Liver (tissue), 3 donors: ENCODE results near the gene UBE3A.

Experiments
- CTCF ChIP-seq: fragments of 150-350 bp; IDR thresholded peaks from 2 replicates; pipeline ENCODE4 v1.5.1; 2017; ENCODE audit warnings: improper control_type of control experiment, low read depth, low read length; ENCODE audit not compliant: missing input control
- FOXA1 ChIP-seq: IDR thresholded peaks from 2 replicates; pipeline ENCODE4 v1.6.1; 2016; ENCODE audit warnings: antibody characterized with exemption
- HNF4A ChIP-seq, 2 donors: conservative IDR thresholded peaks; 2 replicates each; pipeline ENCODE4 v1.6.1; 2016; ENCODE audit warnings: antibody characterized with exemption in 2 of 2, mild to moderate bottlenecking in 2 of 2
- JUND ChIP-seq, 2 donors: IDR thresholded peaks; 2 replicates each; pipeline ENCODE4 v1.6.1; 2016; ENCODE audit warnings: antibody characterized with exemption in 2 of 2
- RAD21 ChIP-seq, 2 donors: IDR thresholded peaks; 2 replicates each; pipeline ENCODE4 v1.6.1; 2016; ENCODE audit warnings: antibody characterized with exemption in 2 of 2, mild to moderate bottlenecking in 2 of 2
- REST ChIP-seq: IDR thresholded peaks from 2 replicates; pipeline ENCODE4 v1.6.1; 2016; ENCODE audit warnings: antibody characterized with exemption, mild to moderate bottlenecking
- YY1 ChIP-seq: IDR thresholded peaks from 2 replicates; pipeline ENCODE4 v1.6.1; 2016; ENCODE audit warnings: antibody characterized with exemption, mild to moderate bottlenecking
- donor health status: healthy.
- donor health status: healthy.

- TF ChIP-seq YY1 (no peak), REST (no peak), CTCF (no peak), FOXA1 (no peak), RAD21 (IDR thresholded peaks at IDR 0.05) (no peak), JUND (IDR thresholded peaks at IDR 0.05) (no peak), HNF4A (conservative IDR thresholded peaks at IDR 0.05) (no peak)
Observed at GRCh38 chr15:25487226-25487884, 48.5 kb upstream of the UBE3A start.
